Measurements from ENCODE around the gene UBD.

- TF ChIP-seq CTCF (IDR thresholded peaks at IDR 0.05) = peak in 1 of 3 donors; percentile 85
- TF ChIP-seq POLR2A (IDR thresholded peaks at IDR 0.05) = no peak
Measured at GRCh38 chr6:29589423-29590048, 30.0 kb upstream of the UBD start.

Data from lower leg skin (tissue), 3 donors.